OCI-LY1 (cell line): ENCODE data around the gene TRIM56.

Experiments
- H2AFZ ChIP-seq: fragments of 200-600 bp; sonication (generic), shearing (Covaris generic); 2 replicates; pipeline ENCODE4 v1.6.0; 2014; ENCODE audit warnings: antibody characterized with exemption, mild to moderate bottlenecking, low read length
- H3F3A ChIP-seq: fragments of 200-600 bp; sonication (generic), shearing (Covaris generic); 2 replicates; pipeline ENCODE4 v1.6.0; 2014; ENCODE audit warnings: mild to moderate bottlenecking, antibody characterized with exemption, low read length, moderate library complexity; ENCODE audit not compliant: insufficient read depth
- H3K27ac ChIP-seq: fragments of 200-600 bp; sonication (generic); 2 replicates; pipeline ENCODE4 v1.5.1; 2014; ENCODE audit warnings: low read length, mixed run types, mild to moderate bottlenecking, low read depth; ENCODE audit not compliant: poor library complexity, severe bottlenecking
- H3K27me3 ChIP-seq: fragments of 200-600 bp; sonication (generic); 2 replicates; pipeline ENCODE4 v1.6.0; 2014; ENCODE audit warnings: antibody characterized with exemption, mild to moderate bottlenecking, low read length, moderate library complexity; ENCODE audit not compliant: insufficient read depth
- H3K36me3 ChIP-seq: fragments of 200-600 bp; sonication (generic); 2 replicates; pipeline ENCODE4 v1.6.1; 2014; ENCODE audit warnings: mild to moderate bottlenecking, antibody characterized with exemption, low read length, moderate library complexity, mixed read lengths; ENCODE audit not compliant: insufficient read depth
- H3K4me1 ChIP-seq: fragments of 200-600 bp; sonication (generic); 2 replicates; pipeline ENCODE4 v1.5.1; 2014; ENCODE audit warnings: mild to moderate bottlenecking, low read length, moderate library complexity; ENCODE audit not compliant: insufficient read depth, severe bottlenecking
- H3K4me2 ChIP-seq: fragments of 200-600 bp; sonication (generic), shearing (Covaris generic); 2 replicates; pipeline ENCODE4 v1.6.1; 2014; ENCODE audit warnings: low read length
- H3K4me3 ChIP-seq: fragments of 200-600 bp; sonication (generic); 2 replicates; pipeline ENCODE4 v1.5.1; 2014; ENCODE audit warnings: low read length, low read depth, mild to moderate bottlenecking, mixed read lengths; ENCODE audit not compliant: poor library complexity, severe bottlenecking
- H3K79me2 ChIP-seq: fragments of 200-600 bp; shearing (Covaris generic); 2 replicates; pipeline ENCODE4 v1.6.1; 2016; ENCODE audit warnings: mixed run types, low read length, mixed read lengths; ENCODE audit not compliant: insufficient read depth
- H3K9ac ChIP-seq: fragments of 200-600 bp; sonication (generic), shearing (Covaris generic); 2 replicates; pipeline ENCODE4 v1.6.1; 2014; ENCODE audit warnings: mild to moderate bottlenecking, low read length, mixed read lengths
- H3K9me2 ChIP-seq: fragments of 200-600 bp; sonication (generic), shearing (Covaris generic); 2 replicates; pipeline ENCODE4 v1.6.1; 2014; ENCODE audit warnings: low read depth, mild to moderate bottlenecking, low read length, mixed read lengths
- H3K9me3 ChIP-seq: fragments of 200-600 bp; shearing (Covaris generic); 2 replicates; pipeline ENCODE4 v1.6.1; 2014; ENCODE audit warnings: low read length, mixed read lengths
- H4K20me1 ChIP-seq: fragments of 200-600 bp; sonication (generic), shearing (Covaris generic); 2 replicates; pipeline ENCODE4 v1.6.0; 2016; ENCODE audit warnings: mild to moderate bottlenecking, low read length; ENCODE audit not compliant: insufficient read depth
- EZH2 ChIP-seq: fragments of 200-600 bp; sonication (generic), shearing (Covaris generic); IDR thresholded peaks from 2 replicates; pipeline ENCODE4 v1.8.0; 2017; ENCODE audit warnings: borderline replicate concordance, mixed run types, mild to moderate bottlenecking, antibody characterized with exemption, low read length, moderate library complexity, mixed read lengths
- TF ChIP-seq, protein P1 (sequence below): fragments of 200-600 bp; sonication (generic), shearing (Covaris generic); IDR thresholded peaks from 2 replicates; pipeline ENCODE4 v1.5.1; 2017; ENCODE audit warnings: mild to moderate bottlenecking, antibody characterized with exemption, low read length, moderate library complexity, mixed read lengths

TRIM56 gene

DNA sequence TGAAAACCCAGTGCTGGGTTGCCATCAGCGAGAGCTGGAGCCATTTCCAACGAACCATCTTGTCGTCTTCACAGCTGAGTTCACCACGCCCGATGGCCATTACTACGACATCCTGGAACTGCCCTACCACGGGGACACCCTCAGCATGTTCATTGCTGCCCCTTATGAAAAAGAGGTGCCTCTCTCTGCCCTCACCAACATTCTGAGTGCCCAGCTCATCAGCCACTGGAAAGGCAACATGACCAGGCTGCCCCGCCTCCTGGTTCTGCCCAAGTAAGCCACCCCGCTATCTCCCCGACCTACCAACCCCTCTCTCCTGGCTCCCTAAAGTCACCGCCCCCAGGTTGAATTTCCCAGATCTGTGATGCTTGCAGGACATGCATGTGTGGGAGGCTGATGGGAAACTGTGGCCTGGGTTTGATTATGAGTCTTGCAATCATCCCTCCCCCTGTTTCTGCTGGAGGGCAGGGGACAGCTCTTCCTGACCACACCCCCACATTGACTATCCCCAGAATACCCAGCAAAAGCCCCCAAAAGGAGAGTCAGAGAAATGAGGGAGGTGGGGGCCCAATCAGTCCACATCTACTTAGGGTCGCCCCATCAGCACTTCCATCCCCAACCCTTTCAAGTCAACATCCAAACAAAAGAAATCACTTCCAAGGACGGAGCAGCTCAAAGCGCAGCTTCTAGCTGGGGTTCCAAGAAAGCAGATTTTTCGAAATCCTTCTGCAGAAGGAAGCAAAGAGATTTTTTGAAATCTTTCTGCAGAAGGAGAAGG lies 48.5 kb downstream of the TRIM56 start:
- Histone ChIP-seq H3K4me1 (peaks cover 4% of the 10 kb centered on the region), H3K9ac (no peak overlapping the region), H3K36me3 (no peaks in the 10 kb centered on the region), H3F3A (no peaks in the 10 kb centered on the region), H3K27ac (no peak overlapping the region), H3K27me3 (0 out of 2 replicates have a peak, but pooled peaks cover 5% of the 10 kb centered on the region), H4K20me1 (no peaks in the 10 kb centered on the region), H3K79me2 (no peaks in the 10 kb centered on the region), H3K9me2 (no peaks in the 10 kb centered on the region), H3K4me2 (no peak overlapping the region), H3K4me3 (no peak overlapping the region), H3K9me3 (no peaks in the 10 kb centered on the region), H2AFZ (no peak overlapping the region)
- 0 out of 2 replicates have a peak, but pooled peaks have one; percentile 54 for TF ChIP-seq EZH2
- TF ChIP-seq, protein P1, sequence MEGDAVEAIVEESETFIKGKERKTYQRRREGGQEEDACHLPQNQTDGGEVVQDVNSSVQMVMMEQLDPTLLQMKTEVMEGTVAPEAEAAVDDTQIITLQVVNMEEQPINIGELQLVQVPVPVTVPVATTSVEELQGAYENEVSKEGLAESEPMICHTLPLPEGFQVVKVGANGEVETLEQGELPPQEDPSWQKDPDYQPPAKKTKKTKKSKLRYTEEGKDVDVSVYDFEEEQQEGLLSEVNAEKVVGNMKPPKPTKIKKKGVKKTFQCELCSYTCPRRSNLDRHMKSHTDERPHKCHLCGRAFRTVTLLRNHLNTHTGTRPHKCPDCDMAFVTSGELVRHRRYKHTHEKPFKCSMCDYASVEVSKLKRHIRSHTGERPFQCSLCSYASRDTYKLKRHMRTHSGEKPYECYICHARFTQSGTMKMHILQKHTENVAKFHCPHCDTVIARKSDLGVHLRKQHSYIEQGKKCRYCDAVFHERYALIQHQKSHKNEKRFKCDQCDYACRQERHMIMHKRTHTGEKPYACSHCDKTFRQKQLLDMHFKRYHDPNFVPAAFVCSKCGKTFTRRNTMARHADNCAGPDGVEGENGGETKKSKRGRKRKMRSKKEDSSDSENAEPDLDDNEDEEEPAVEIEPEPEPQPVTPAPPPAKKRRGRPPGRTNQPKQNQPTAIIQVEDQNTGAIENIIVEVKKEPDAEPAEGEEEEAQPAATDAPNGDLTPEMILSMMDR, result no peak

DNA sequence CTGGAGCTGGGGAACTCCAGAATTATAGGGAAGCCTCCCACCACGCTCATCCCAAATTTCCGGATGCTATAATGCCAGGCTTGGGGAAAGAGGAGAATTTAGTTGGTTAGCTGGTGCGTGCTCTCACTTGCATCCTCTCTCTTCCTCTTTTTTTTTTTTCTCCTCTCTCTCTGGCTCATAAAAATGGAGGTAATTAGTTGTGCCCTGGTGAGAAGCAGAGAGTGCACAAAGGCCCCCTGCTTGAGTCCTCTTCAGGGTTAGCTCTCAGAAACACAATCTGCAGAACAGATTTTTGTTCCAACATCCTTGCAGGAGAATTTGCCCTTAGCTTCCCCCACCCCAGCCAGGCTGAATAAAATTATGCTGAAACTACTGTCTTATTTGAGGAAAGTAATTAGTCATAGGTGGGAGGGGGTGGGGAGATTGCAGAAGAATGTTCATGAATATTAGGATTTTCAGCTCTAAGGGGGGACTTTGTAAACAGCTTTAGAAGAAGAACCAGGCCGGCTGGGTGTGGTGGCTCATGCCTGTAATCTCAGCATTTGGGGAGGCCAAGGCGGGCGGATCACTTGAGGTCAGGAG lies 49.2 kb downstream of the TRIM56 start:
- Histone ChIP-seq H3K9me3 (no peaks in the 10 kb centered on the region), H3K9ac (no peak overlapping the region), H3K4me1 (peaks cover 4% of the 10 kb centered on the region), H4K20me1 (no peaks in the 10 kb centered on the region), H3K27ac (no peak overlapping the region), H2AFZ (no peak overlapping the region), H3K79me2 (no peaks in the 10 kb centered on the region), H3K27me3 (0 out of 2 replicates have a peak, but pooled peaks cover 5% of the 10 kb centered on the region), H3K9me2 (no peaks in the 10 kb centered on the region), H3K36me3 (no peaks in the 10 kb centered on the region), H3K4me2 (no peak overlapping the region), H3F3A (no peaks in the 10 kb centered on the region), H3K4me3 (no peak overlapping the region)
- no peak for TF ChIP-seq EZH2
- TF ChIP-seq, protein P1, result no peak

DNA sequence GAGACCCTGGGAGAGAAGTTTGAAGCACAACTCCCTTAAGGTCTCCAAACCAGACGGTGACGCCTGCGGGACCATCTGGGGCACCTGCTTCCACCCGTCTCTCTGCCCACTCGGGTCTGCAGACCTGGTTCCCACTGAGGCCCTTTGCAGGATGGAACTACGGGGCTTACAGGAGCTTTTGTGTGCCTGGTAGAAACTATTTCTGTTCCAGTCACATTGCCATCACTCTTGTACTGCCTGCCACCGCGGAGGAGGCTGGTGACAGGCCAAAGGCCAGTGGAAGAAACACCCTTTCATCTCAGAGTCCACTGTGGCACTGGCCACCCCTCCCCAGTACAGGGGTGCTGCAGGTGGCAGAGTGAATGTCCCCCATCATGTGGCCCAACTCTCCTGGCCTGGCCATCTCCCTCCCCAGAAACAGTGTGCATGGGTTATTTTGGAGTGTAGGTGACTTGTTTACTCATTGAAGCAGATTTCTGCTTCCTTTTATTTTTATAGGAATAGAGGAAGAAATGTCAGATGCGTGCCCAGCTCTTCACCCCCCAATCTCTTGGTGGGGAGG lies 52.5 kb downstream of the TRIM56 start:
- no peak overlapping the region for H2AFZ ChIP-seq
- no peak overlapping the region for H3K4me3 ChIP-seq
- H3F3A ChIP-seq, result no peaks in the 10 kb centered on the region
- H3K27ac ChIP-seq, result no peak overlapping the region
- no peak overlapping the region for H3K4me2 ChIP-seq
- peaks cover 4% of the 10 kb centered on the region for H3K4me1 ChIP-seq
- H3K27me3 ChIP-seq, result peaks cover 12% of the 10 kb centered on the region; the same call in 1 of the 2 replicates
- TF ChIP-seq EZH2, result no peak
- TF ChIP-seq, protein P1, result no peak
- no peaks in the 10 kb centered on the region for H4K20me1 ChIP-seq
- no peaks in the 10 kb centered on the region for H3K36me3 ChIP-seq
- no peaks in the 10 kb centered on the region for H3K9me2 ChIP-seq
- H3K79me2 ChIP-seq, result no peaks in the 10 kb centered on the region
- H3K9me3 ChIP-seq, result no peaks in the 10 kb centered on the region
- no peak overlapping the region for H3K9ac ChIP-seq
